Measurements from ENCODE around the gene HOXC13.

The HOXC13 gene

DNA sequence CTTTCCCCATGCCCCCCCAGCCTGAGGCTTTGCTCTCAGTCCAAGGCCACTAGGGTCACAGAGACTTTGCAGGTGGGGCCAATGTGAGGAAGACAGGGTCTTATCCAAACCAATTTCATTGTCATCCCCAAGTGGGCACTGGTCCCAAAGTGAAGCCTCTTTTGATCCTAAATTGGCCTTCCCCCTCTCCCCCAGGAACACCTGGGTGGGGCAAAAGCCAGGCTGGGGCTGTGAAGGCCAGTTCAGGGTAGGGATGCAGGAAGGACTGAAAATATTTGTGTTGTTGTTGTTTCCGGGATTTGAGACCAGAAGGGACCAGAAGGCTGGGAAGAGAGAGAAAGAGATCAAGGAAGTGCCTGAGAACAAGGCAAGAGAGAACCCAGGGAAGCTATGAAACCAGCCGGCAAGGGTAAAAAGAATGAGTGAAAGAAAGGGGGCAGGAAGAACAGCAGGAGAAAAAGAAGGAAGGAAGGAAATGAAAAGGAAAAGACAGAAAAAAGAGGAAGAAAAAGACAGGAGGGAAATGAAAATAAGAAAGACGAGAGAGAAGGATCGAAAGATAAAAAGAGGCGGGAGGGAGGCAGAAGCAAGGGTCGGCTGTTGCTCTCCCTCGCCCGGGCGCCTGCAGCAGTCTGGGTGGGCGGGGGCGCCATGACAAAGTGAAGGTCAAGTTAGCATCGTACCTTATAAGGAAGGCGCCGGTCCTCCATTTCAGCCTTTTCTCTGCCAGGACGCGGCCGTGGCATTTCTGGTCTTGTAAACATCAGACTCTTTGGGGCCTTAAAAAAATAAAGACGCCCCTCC lies 26.9 kb downstream of the HOXC13 start (continued):
- TF ChIP-seq ZBTB10 (tag by site-specific recombination; IDR thresholded peaks at IDR 0.05) (no peak), ZNF280D (tag by site-specific recombination; IDR thresholded peaks at IDR 0.05) (no peak), ZNF148 (tag by site-specific recombination; IDR thresholded peaks at IDR 0.05; ENCODE audit: borderline replicate concordance) (no peak), ZNF837 (tag by site-specific recombination; IDR thresholded peaks at IDR 0.05) (no peak), ZNF18 (tag by site-specific recombination; IDR thresholded peaks at IDR 0.05) (0 out of 2 replicates have a peak, but pooled peaks have one; percentile 11), ELK4 (IDR thresholded peaks at IDR 0.05; ENCODE audit: borderline replicate concordance, low read depth, low read length) (no peak), ZNF202 (tag by site-specific recombination; IDR thresholded peaks at IDR 0.05; ENCODE audit: borderline replicate concordance) (no peak), ZNF555 (tag by site-specific recombination; conservative IDR thresholded peaks at IDR 0.05) (no peak), SP3 (tag by site-specific recombination; IDR thresholded peaks at IDR 0.05) (0 out of 2 replicates have a peak, but pooled peaks have one; percentile 34), ZNF112 (tag by site-specific recombination; IDR thresholded peaks at IDR 0.05) (no peak), ZNF133 (tag by site-specific recombination; IDR thresholded peaks at IDR 0.05) (no peak), ZNF654 (tag by site-specific recombination; IDR thresholded peaks at IDR 0.05; ENCODE audit: low read depth) (peak; percentile 5; the same call in 1 of the 2 replicates), ZFP37 (tag by site-specific recombination; IDR thresholded peaks at IDR 0.05) (no peak), ZNF600 (tag by site-specific recombination; IDR thresholded peaks at IDR 0.05) (peak; percentile 56), ZNF548 (tag by site-specific recombination; IDR thresholded peaks at IDR 0.05) (no peak), BCL11A (tag by site-specific recombination; IDR thresholded peaks at IDR 0.05; ENCODE audit: low read depth) (no peak), PBX3 (CRISPR knock-in tag; IDR thresholded peaks at IDR 0.05) (no peak), ZNF416 (tag by site-specific recombination; IDR thresholded peaks at IDR 0.05) (no peak), ZNF792 (tag by site-specific recombination; IDR thresholded peaks at IDR 0.05) (no peak), ZBTB17 (tag by site-specific recombination; IDR thresholded peaks at IDR 0.05) (peak; percentile 86; the same call in 1 of the 2 replicates)
- TF ChIP-seq, protein P1, sequence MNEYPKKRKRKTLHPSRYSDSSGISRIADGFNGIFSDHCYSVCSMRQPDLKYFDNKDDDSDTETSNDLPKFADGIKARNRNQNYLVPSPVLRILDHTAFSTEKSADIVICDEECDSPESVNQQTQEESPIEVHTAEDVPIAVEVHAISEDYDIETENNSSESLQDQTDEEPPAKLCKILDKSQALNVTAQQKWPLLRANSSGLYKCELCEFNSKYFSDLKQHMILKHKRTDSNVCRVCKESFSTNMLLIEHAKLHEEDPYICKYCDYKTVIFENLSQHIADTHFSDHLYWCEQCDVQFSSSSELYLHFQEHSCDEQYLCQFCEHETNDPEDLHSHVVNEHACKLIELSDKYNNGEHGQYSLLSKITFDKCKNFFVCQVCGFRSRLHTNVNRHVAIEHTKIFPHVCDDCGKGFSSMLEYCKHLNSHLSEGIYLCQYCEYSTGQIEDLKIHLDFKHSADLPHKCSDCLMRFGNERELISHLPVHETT (tag by site-specific recombination; IDR thresholded peaks at IDR 0.05): no peak
- TF ChIP-seq, protein P2, sequence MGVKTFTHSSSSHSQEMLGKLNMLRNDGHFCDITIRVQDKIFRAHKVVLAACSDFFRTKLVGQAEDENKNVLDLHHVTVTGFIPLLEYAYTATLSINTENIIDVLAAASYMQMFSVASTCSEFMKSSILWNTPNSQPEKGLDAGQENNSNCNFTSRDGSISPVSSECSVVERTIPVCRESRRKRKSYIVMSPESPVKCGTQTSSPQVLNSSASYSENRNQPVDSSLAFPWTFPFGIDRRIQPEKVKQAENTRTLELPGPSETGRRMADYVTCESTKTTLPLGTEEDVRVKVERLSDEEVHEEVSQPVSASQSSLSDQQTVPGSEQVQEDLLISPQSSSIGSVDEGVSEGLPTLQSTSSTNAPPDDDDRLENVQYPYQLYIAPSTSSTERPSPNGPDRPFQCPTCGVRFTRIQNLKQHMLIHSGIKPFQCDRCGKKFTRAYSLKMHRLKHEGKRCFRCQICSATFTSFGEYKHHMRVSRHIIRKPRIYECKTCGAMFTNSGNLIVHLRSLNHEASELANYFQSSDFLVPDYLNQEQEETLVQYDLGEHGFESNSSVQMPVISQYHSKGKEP (tag by site-specific recombination; IDR thresholded peaks at IDR 0.05): no peak

Measured in HEK293 (cell line).